Dermis microvascular lymphatic vessel endothelial cell (primary cell): ENCODE measurements around the gene RAB9B. TPM values are rescaled to one million over a fixed set of nuclear protein-coding genes. Genes with fewer than 3 reads are reported as not detected.
"Not testable (repeated sequence)": the region's sequence is repeated elsewhere in the genome, so short reads cannot be mapped to it uniquely, and the experiment has no call there.

Experiments used
- DNase-seq, 2 donors: peaks; one replicate each; pipeline versions ENCODE4 v3.0.0 to v3.0.0-alpha.2; 2010; ENCODE audit warnings: low read depth in 2 of 2
- total RNA-seq: library from RNA; depleted of rRNA; stranded (reverse); fragments of >200 nt; gene quantifications from 2 replicates; pipeline ENCODE4 v1.2.1, GENCODE V29; 2014

Gene RAB9B, protein sequence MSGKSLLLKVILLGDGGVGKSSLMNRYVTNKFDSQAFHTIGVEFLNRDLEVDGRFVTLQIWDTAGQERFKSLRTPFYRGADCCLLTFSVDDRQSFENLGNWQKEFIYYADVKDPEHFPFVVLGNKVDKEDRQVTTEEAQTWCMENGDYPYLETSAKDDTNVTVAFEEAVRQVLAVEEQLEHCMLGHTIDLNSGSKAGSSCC
- 0.39 and 1.0 TPM in 2 replicates for total RNA-seq

DNA sequence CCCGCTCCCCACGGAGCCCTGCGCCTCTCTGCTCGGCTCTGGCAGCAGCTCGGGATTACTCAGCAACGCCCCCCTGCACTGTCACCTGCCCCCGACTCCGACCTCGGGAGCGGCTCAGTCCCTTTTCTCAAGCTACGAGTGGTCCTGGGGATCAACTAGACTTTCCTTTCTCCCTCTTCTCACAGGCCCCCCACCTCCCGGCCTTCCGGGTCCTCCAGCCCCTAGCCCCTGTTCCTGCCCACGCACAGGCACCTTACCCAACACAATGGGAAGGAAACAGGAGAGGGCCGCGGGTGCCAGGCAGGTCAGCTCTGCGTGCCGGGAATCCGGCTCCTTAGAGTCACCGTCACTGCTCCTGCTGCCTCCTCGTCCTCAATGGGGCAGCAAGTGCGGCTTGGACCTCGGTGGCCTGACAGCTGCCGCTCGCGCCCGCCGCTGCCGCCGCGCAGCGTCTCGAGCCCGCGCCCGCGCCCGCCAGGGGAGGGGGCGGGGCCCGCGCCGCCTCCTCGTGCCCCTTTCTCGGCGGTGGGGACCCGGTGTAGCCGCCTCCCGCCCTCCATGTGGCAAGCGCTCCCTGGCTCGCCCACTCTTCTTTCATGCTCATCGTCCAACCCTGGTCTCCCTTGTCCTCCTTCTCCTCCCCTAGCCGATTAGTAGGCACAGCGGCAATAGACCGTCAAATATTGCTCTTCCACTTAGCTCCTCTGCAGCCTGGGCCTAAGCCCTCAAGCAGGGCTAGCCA lies at the start of gene RAB9B:
RAB9B (minus strand) TSS at position 455 of the 742 bp plus-strand sequence. CDS start 6,473 bp downstream, outside the sequence.
- DNase-seq: peak; percentile 17 to 34

DNA sequence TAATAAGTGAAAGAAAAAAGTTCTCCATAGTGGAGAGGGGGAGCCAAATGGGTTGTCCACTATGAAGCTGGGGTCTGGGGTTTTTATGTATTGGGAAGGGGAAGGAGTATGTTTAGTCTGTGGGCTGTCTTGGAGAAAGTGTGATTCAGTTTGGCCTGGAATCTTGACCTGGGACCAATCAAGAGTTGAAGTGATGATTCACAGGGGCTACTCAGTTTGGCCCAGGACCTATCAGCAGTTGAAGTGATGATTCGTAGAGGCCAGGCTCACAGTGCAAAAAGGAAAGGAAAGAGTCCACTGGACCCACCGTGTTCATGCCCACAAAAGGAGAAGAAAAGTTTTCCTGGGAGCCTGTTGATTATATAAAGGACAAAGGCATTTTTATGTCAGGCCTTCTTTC lies 47.3 kb upstream of the RAB9B start:
- DNase-seq: no peak

DNA sequence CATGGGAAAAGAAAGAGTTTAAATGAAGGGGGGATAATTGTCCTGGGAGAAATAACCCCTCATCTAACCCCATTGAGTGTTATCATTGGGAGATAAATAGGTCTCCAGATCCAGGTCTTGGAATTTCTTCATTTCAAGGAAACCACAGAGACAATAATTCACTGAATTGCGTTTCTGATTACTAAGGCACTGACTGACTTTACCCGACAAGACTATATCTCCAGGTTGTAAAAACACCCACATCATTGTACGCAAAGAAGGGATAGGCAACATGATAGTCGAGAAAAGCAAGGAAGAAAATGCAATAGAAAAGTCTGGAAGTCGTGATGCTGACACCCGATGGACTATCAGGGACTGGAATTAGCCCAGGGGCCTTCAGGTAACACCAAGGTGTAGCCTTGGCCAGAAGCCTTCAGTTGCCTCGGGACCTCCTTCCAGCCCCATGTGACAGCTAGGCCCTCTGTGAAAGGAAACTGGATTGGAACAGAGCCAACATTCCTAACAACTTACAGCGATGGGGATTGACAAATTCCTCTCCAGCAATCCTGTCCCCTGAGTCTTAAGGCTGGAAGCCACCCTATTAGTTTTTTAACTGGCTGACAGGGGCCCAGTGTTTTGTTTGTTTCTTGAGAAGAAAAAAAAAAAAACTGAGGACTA lies 46.5 kb upstream of the RAB9B start:
- DNase-seq: peak in 1 of 2 donors; percentile 10

DNA sequence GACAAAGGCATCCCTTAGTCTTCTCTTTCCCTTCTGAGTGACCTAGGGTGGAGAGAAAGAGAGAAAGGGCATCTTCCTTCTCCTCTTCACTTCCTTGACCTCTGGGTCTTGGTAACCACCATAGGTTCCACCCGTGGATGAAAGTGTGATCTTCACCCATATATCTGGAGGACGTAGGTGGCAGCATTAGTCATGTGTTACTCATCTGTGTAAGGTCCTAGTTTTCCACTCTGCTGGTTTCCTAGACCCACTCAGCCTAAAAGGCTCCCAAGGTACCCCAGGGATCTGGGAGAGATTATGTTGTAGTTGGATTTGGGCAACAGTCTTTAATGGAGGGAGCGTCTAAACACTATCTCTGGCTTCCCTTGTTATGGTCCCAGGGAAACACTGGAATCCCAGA lies 45.5 kb upstream of the RAB9B start:
- DNase-seq: no peak

DNA sequence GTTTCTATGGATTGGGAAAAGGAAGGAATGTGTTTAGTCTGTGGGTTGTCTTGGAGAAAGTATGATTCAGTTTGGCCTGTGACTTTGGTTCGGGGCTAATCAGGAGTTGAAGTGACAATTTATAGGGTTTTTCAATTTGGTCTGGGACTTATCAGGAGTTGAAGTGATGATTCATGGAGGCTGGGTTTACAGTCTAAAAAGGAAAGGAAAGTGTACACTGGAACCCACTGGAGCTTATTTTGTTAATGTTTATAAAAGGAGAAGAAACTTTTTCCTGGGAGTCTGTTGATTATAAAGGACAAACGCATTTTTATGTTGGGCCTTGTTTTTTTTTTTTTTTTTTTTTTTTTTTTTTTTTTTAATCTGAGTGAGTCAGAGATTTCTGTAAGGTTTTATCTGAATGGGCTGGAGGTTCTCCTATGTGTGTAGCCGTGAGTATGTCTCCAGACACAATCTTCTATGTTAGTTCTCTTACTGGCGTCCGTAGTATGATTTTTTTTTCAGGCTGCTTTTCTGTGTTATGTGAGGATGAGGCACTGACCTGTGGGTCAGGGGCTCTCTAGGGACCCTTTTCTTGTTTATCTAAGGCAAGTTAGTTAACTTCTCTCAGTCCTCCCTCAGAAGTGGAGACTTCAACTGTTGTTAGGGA lies 33.0 kb upstream of the RAB9B start:
- DNase-seq: no peak

DNA sequence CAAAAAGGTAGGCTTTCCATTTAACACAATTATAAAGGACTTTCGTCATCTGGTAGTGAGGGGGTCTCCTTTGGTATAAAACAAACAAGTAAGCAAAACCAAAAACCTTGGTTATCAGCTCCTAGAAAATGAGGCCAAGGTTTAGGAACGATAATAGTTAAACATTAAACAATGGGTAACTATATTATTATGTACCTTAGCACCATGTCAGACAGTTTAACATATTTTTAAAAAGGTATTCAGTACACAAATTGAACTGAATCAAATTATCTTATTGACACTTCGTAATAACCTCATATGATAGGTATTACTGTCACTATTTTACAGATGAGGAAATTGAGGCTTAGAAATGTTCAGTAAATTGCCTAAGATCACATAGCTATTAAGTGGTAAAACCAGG lies 32.1 kb upstream of the RAB9B start:
- DNase-seq: no peak

DNA sequence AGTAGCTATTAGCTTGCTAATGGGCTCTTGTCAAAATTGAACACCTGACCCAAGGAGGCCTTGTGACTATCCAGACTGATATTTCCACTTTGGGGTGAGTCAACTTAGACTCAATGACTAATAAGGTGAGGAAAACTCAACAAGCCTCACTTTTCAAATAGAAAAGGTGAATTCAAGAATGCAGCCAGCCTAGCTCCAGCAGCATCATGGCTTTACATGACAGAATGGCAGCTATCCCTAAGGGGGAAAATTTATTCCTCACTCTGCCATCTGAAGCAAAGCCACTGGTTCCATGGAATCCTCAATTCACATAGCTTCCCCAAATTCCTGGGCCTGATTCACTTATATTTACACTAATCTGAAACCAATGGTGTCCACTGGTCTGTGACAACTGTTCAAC lies 29.1 kb upstream of the RAB9B start:
- no peak for DNase-seq

DNA sequence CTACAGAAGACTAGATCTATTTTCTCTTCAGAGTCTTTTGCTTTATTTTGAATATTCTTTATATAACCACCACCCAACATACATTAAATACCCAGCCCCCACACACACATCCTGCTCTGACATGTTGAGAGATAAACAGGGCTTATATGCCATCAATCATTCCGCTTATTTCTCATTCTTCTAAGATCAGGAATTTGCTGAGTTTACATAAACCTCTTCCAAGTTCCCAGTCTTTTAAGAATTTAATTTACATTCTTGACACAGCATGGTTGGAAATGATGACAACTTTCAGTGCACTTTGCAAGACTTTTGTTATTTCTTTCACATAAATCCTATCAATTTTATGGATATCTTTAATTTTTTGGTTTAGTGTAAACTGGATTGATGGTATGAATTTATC lies 17.5 kb upstream of the RAB9B start:
- DNase-seq: no peak

DNA sequence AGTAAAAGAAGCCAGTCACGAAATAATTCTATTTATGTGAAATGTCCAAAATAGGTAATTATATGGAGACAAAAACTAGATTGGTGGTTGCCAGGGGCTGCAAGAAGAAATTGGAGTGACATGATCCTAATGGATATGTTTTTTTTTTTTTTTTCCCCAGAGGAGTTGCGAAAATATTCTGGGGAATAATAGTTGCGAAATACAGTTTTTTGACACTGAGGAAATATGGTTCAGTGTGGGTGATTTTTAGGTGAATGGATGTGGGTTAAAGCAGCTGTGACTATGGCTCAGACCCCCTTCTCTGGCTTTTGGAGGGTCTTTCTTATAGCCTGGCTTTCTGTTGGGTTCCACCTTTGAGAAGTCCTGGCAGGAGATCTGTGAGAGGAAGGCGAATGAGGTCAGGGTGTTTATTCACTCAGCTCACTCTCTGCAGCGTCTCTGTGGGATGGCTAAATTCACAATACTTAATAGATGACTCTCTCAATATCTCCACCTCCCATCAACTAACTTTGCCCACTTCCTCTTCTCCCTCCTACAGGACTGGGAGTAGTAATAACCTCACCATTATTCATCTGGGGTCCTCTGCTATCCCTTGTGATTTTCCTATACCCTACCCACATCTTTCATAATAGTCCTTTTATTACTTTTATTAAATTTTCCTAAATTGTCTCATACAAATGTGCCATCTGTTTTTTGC lies 15.3 kb upstream of the RAB9B start:
- no peak for DNase-seq

DNA sequence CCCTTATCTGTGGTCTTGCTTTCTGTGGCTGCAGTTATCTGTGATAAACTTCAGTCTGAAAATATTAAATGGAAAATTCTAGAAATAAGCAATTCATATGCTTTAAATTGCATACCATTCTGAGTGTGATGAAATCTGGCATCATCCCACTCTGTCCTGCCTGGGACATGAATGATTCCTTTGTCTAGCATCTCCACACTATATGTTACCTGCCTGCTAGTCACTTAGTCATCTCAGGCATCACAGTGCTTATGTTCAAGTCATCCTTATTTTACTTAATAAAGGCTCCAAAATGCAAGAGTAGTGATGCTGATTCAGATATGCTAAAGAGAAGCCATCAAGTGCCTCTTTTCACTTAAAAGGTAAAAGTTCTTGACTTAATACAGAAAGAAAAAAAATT lies 14.3 kb upstream of the RAB9B start:
- DNase-seq: no peak

DNA sequence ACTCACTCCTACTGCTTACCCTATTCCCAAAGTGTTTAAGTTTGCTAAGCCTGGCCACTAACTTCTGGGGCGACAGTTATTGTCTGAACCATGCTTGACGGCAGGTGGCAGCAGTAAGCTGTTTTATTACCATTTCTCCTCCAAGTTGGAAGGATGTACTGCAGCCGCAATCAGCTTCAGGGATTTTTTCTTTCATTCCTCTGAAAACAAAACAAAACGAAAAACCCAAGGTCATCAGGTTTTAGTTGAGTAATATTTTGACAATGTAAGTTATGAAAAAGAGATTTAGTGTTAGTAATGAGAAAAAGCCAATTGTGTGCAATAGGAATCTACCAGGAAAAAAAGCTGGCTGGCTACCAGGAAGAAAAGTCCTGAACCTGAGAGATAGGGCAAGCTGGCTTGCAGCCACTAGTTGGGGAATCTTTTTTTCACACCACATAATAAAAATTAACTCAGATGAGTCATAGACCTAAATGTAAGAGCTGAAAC lies 13.2 kb upstream of the RAB9B start:
- peak; percentile 38 to 60 for DNase-seq

DNA sequence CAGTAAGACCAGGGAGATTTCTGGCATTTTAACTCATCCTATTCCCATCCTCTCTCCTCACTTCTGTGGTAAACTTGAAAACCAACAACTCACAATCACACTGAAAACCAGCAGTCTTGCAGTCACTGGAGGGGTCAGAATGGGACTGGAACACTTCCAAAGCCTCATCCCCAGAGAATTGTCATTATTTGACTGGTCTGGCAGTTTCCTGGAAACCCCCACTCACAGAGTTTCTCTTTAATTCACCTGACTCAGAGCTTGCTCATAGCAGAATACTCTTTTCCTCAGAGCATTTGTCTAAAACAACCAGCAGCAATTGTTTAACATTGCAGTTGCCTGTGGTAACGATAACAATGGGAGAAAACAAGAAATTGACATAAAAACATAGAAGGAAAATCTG lies 7.3 kb upstream of the RAB9B start:
- peak in 1 of 2 donors; percentile 5 for DNase-seq

DNA sequence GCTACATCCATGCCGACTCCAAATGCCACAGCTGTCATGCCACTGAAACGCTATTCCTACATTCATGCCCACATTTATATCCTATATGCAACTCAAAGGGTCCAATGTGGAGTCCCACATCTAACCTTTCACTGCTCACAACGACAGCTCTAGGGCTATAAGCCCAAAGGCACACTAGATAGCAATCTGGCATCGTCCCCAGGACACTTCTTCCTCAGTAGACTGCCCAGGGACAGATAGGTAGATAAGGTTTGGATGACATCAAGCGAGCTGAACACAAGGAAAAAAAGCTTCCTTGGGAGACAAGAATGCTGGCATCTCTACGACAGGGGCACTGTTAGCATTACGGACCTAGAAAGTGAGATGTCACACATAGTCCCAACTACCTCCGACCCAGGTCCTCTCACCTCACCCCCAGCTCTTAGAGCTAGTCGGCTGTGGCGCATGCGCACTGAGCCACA lies 685 bp downstream of the RAB9B start:
- DNase-seq: no peak

DNA sequence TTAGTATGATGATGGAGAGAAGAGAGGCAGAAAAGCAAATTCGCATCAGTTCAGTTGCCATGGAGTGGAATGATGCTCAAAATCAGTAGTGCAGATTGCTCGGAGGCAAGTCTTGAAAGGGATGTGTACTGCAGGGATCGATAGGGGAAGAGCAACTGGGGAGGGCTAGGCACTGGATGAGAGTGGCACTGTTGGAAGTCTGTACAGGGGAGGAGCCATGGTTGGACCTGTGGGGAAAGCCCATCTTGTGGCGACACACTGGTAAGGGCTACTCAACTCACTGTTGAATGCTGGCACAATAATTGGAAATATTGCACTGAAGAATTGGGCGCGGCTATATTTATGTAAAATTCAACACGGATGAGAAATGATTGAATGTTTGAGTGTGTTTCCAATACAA lies 1.2 kb downstream of the RAB9B start:
- no peak for DNase-seq

DNA sequence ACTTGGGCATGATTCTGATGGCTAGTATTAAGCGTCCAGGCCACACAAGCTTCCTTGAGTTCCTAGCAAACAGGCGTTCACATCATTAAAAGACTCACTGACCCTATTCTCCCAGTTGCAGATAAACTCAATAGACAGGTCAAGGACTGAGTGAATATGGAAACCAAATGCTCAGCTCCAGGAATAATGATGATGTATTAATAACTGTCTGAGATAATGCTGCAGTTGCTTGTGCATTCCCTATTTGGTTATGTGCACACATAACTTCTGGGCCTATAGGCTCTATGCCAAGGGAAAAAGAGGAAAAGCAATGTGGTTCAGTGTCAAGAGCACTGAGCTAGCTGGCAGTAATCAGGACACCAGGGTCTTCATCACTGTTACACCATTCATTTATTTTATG lies 3.5 kb downstream of the RAB9B start:
- no peak for DNase-seq

DNA sequence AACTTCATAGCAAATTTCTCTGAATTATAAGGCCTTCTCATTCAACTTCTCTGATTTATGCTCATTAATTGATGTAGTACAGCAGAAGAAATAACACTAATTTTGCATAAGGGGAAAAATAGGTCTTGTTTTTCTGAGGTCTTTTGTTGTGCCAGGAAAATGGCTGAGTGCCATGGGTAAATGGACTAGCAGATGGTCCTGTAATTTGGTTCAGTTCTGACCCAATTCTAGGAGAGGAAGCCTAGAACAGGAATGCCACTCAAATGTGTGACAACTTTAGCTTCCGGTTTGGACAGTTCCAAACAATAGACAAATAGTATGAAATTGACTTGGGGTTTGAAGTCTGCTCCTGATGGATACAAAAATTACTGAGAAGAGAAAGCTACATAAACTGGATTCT lies 6.2 kb downstream of the RAB9B start:
- DNase-seq: no peak

DNA sequence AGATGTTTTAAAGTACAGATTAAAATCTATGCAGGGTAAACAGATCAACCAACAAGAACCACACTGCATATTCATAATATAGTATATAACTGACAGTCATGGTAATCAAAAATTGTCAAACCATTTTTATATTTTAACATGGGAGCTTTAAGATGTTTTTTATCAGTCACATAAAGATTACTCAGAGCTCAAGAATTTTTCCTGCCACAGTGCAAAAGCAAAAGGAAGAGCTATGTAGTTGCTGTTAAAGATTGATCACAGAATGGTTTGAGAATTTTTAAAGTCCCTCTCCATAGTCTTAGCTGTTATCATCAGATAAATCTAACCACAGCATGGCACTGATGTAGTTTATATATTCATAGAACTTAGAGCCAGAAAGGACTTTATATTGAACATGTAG lies 8.5 kb downstream of the RAB9B start:
- DNase-seq: no peak

DNA sequence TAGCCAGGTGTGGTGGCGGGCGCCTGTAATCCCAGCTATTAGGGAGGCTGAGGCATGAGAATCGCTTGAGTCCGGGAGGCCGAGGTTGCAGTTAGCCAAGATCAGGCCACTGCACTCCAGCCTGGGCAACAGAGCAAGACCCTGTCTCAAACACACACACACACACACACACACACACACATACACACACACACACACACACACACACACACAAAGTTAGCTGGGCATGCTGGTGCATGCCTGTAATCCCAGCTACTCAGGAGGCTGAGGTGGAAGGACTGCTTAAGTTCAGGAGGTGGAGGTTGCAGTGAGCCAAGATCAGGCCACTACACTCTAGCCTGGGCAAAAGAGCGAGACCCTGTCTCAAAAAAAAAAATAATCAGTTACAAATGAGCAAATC lies 11.3 kb downstream of the RAB9B start:
- not testable (repeated sequence) for DNase-seq

DNA sequence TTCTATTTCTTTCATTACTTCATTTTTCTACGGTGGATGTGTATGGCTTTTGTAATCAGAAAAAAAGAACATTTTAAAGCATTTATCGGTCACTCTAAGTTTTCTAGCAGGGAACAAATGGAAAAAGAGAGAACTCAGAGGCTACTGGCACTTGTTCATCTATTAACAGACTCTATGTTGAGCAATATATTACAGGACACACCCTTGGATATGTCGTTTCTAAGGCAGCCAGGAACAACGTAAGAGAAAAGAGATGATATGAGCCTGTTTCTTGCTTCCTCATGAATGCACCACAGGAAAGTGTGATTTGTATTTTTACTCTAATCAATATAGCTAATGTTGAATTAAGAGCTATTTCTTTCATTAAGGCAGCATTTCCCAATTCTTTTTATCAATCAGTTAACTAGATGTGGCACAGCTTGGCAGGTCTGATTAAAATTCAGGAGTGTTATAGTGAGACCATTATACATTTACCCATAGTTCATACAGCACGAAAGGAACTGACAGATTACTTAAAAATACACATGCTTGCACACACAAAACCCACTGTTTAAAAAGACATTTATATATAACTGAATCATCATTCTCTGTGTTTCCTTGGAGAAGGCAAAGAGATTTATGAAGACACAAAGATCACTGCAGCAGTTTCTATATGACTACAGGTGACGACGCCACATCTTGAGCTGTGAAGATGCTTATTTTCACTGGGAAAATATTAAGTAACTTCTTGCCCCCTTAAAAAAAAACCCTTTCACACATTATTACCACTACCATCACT lies 13.0 kb downstream of the RAB9B start:
- DNase-seq: no peak

DNA sequence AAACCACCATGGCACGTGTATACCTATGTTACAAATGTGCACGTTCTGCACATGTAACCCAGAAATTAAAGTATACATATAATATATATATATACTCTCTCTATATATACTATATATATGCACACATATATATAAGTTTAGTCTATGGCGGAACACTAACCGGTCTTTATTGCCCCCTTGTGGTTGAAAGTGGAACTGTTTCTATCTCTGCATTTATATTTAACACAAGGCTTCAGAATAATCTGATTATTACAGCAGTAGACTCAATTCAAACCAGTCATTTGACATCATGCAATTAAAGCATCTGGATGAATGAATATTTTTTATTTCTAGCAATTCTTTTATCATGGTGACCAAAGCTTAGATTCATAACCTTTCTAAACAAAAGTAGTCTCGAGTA lies 14.6 kb downstream of the RAB9B start:
- DNase-seq: peak; percentile 33 to 49

DNA sequence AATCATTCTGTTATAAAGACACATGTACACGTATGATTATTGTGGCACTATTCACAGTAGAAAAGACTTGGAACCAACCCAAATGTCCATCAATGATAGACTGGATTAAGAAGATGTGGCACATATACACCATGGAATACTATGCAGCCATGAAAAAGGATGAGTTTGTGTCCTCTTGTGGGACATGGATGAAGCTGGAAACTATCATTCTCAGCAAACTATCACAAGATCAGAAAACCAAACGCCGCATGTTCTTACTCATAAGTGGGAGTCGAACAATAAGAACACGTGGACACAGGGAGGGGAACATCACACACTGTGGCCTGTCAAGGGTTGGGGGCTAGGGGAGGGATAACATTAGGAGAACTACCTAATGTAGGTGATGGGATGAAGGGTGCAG lies 15.0 kb downstream of the RAB9B start:
- DNase-seq: not testable (repeated sequence)
